Fibroblast of pulmonary artery (primary cell): ENCODE results near the gene NCLN.
"Not testable (repeated sequence)": the region's sequence is repeated elsewhere in the genome, so short reads cannot be mapped to it uniquely, and the experiment has no call there.

Source experiments
- DNase-seq: peaks from one replicate; pipeline ENCODE4 v3.0.0-alpha.2; 2010; ENCODE audit warnings: low read depth
- H3K4me3 ChIP-seq: replicated peaks from 2 replicates; pipeline ENCODE4 v1.5.1; 2011; ENCODE audit warnings: low read depth, mild to moderate bottlenecking, control low read depth, low read length, moderate library complexity
- CTCF ChIP-seq: IDR thresholded peaks from 2 replicates; pipeline ENCODE4 v1.5.1; 2011; ENCODE audit warnings: mild to moderate bottlenecking, control low read depth, low read length, inconsistent platforms; ENCODE audit errors: missing control alignments

The NCLN gene

DNA sequence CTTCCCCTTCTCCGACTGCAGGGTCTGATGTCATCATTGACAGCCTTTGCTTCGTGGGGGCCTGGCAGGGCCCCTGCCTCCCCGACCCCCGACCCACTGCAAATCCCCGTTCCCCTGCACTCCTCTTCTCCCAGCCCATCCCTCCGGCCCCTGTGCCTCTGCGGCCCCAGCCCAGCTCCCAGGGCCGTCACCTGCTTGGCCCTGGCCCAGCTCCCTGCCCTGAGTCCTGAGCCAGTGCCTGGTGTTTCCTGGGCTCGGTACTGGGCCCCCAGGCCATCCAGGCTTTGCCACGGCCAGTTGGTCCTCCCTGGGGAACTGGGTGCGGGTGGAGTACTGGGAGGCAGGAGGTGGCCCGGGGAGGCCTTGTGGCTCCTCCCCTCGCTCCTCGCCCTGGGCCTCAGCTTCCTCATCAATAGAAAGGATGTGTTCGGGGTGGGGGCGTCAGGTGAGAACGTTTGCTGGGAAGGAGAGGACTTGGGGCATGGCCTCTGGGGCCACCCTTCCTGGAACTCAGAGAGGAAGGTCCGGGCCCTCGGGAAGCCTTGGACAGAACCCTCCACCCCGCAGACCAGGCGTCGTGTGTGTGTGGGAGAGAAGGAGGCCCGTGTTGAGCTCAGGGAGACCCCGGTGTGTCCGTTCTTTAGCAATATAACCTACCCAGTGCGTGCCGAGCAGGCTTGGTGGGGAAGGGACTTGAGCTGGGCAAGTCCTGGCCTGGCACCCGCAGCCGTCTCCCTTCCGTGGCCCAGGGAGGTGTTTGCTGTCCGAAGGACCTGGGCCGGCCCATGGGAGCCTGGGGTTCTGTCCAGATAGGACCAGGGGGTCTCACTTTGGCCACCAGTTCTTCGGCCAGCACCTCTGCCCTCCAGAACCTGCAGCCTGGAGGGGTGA is 22.8 kb downstream of the NCLN start:
- TF ChIP-seq CTCF, result no peak
- no peak overlapping the region for H3K4me3 ChIP-seq
- DNase-seq, result no peak

DNA sequence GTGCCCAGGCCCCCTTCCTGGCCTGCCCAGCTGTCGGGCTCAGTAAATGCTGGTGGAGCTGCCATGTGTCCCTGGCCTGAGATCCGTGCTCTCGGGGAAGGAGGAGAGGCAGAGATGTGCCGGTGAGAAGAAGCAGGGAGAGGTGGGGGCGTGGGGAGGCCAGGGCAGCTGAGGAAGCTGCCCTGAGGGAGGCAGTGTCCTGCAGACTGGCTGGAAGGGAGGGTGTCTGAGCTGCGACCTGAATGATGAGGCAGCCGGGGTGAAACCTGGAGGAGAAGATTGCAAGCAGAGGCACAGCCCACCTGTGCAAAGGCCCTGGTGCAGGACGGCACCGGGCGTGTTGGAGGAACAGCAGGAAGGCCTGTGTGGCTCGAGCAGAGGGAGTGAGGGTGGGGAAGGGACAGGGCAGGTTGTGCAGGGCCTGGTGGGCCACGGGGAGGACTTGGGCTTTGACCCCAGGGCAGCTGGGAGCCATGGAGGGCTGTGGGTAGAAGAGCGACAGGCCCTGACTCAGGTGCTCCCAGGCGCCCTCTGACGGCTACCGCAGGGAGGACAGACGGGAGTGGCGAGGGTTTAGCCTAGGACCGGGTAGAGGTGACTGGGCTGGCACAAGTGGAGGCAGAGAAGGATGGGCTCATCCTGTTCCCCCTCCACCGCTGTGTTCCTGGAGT is 24.8 kb downstream of the NCLN start:
- DNase-seq, result peak; percentile 33
- TF ChIP-seq CTCF, result peak; percentile 69
- no peak overlapping the region for H3K4me3 ChIP-seq

DNA sequence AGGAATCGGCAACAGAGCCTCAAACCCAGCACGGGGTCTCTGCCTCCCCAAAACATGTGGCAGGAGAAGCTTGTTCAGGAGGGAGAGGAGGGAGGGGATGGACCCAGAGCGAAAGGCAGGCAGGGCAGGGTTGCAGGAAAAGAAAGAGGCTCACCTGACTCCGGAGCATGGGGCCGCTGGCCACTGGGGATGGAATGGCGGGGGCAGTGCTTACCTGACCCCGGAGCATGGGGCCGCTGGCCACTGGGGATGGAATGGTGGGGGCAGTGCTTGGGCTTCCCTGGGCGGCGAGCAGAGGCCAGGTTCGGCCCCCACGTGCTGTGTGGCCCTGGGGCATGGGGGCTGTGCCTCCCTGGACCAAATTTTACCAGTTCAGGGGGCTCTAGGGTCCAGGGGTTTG is 25.5 kb downstream of the NCLN start:
- no peak for TF ChIP-seq CTCF
- no peak for DNase-seq
- no peak overlapping the region for H3K4me3 ChIP-seq

GRCh38 chr19:3213159-3213558 is 27.4 kb downstream of the NCLN start:
- H3K4me3 ChIP-seq, result no peak overlapping the region
- DNase-seq, result no peak
- no peak for TF ChIP-seq CTCF

GRCh38 chr19:3216874-3217273 is 31.1 kb downstream of the NCLN start:
- TF ChIP-seq CTCF, result no peak
- no peak overlapping the region for H3K4me3 ChIP-seq

GRCh38 chr19:3220576-3220975 is 34.8 kb downstream of the NCLN start:
- no peak for DNase-seq
- no peak for TF ChIP-seq CTCF
- H3K4me3 ChIP-seq, result no peak overlapping the region

More at GRCh38 chr19:3216874-3217273, 31.1 kb downstream of the NCLN start:
- DNase-seq, result no peak

GRCh38 chr19:3221576-3221975 is 35.8 kb downstream of the NCLN start:
- not testable (repeated sequence) for H3K4me3 ChIP-seq, DNase-seq
